ENCODE data around the gene C6orf62. TPM values are rescaled to one million over a fixed set of nuclear protein-coding genes. Genes with fewer than 3 reads are reported as not detected.
"Not testable (repeated sequence)": the region's sequence is repeated elsewhere in the genome, so short reads cannot be mapped to it uniquely, and the experiment has no call there.

C6orf62 gene
- total RNA-seq, 1 donor from 2014 or later, result 113 TPM

- DNase-seq (ENCODE audit: low spot score), result not testable (repeated sequence)
Measured at GRCh38 chr6:24668066-24668996, 50.6 kb downstream of the C6orf62 start.

DNA sequence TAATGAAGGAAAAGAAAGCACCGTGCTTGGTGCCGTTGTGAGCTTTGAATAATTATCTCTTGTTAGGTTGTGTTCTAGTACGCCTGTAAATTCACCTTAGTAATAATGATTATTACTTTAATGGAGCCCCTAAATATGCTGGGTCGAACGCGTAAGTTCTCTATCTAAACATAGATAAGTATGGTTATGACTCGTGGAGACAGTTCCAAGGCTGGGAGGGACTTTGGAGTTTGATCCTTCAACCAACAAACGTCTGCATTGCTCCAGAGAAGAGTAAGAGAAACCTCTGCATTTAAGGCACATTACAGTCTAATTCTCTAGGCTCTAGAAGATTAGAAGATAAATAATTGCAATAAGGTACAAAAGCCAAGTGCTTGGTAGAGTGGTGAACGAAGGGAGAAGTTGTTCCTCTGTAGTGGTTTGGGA lies 51.6 kb downstream of the C6orf62 start:
- DNase-seq (ENCODE audit: low spot score), result peak; percentile 37

DNA sequence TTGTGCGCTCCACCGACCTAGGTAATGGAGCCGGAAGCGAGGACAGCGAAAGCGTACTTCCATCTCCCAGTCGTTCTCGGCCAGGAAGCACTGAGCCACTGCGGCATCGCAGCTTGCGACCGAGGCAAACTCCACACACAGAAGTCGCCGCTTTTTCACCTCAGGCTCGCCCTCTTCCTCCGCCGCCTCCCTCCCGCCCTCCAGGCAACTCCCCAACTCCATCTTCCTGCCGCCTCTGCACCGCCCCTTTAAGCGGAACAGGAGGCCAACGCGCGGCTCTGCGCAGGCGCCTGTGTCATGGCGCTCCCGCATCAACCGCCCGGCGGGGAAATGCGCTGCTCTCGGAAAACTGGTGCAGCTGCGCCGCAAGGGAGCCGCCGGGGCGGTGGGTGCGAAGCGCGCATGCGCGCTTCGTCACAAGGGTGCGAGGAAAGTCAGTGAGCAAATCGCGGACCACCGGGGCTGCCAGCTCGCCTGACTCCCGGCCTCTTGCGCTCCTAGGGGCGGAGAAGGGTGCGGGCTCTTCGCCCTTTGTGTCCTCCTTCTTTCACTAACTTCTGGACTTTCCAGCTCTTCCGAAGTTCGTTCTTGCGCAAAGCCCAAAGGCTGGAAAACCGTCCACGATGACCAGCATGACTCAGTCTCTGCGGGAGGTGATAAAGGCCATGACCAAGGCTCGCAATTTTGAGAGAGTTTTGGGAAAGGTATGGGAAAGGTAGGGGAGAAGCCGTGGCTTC lies 52.1 kb downstream of the C6orf62 start, which contains the start of the genes ACOT13 and TDP2:
Gene ACOT13, plus strand, starts transcription at position 437 of the 737 bp plus-strand sequence. Its CDS starts 187 bp downstream, at position 624.
Gene TDP2, minus strand, starts transcription at position 259 of the 737 bp plus-strand sequence. Its CDS starts 37 bp downstream, at position 222.
- DNase-seq (ENCODE audit: low spot score), result peak; percentile 96

GRCh38 chr6:24666097-24666640 lies 52.8 kb downstream of the C6orf62 start:
- peak; percentile 24 for DNase-seq (ENCODE audit: low spot score)

- peak; percentile 30 for DNase-seq (ENCODE audit: low spot score)
Measured at GRCh38 chr6:24664046-24664987, 54.6 kb downstream of the C6orf62 start.

GRCh38 chr6:24663189-24663588 lies 55.8 kb downstream of the C6orf62 start:
- no peak for DNase-seq (ENCODE audit: low spot score)

DNA sequence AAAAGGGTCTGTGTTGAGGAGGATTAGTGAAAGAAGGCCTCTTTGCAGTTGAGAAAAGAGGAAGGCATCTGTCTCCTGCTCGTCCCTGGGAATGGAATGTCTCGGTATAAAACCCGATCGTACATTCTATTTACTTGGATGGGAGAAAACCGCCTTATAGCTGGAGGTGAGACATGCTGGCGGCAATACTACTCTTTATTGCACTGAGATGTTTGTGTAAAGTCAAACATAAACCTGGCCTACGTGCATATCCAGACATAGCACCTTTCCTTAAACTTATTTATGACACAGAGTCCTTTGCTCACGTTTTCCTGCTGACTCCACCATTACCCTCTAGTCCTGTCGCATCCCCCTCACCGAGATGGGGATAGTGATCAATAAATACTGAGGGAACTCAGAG lies 56.7 kb downstream of the C6orf62 start:
- DNase-seq (ENCODE audit: low spot score), result no peak

GRCh38 chr6:24661759-24662158 lies 57.2 kb downstream of the C6orf62 start:
- peak; percentile 16 for DNase-seq (ENCODE audit: low spot score)

DNA sequence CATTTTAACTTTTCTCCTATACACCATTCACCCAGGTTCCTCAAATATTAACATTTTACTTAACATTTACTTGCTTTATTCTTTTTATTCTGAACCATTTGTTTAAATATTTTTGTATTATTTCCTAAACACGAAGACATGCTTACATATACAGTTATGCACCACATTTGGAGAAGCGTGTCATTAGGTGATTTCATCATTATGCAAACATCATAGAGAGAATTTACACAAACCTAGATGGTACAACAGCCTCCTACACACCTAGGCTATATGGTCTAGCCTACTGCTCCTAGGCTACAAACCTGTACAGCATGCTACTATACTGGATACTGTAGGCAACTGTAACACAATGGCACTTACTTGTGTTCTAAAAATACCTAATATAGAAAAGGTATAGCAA lies 58.8 kb downstream of the C6orf62 start:
- DNase-seq (ENCODE audit: low spot score), result no peak

DNA sequence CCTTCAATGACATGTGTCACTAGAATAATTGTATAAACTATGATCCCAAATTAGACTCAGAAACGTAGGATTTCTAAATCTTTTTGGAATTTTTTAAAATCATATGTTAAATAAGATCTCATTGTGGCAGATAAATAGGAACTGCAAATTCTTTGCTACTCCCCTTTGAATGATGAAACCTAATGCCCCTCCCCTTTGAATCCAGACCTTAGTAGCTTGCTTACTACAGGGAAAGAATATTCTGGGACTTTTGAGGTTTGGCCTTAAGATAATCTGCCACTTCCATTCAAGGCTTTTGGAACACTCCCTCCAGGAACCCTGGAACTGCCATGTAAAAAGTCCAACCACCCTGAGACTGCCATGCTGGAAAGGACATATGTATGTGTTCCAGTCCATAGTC lies 59.4 kb downstream of the C6orf62 start:
- DNase-seq (ENCODE audit: low spot score), result no peak

DNA sequence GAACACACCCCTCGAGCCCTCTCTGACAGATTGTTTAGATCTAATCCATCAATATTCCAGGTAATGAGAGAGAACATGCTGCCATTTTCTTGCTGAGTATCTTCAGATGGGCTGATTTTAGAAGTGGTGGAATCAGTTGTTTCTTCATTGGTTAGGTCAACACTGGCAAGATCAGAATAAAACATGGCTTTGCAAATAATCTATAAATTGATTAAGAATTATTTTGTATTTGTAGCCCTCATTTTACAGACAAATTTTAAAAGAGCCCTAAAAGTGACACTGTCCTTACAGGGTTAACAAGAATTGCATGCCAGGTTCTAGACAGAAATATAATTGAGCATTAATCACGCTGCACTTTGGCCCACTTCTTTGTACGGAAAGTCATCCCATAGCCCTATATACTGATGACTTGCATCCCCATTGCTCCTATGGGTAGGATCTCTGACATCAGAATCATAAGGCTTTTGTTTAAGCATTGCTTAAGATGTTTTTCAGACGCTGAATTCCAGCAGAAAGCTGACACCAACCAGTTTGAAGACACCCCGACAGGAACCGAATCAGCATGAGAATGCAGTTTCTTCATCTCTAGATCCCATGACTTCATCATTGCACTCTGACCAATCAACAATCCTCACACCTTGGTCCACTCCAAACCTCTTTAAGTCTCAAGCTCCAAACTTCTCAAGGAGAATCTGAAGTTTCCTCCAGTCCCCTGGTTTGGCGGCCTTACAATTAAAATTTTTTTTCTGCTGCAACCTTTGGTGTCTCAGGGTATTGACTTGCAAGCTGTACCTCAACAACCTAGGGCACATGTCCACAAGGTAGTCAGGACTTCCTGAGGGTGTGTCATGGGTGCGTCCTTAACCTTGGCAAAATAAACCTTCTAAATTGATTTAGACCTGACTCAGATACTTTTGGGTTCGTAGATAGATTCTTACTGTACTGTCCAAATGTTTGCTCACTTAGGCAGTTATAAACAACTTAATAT lies 60.1 kb downstream of the C6orf62 start:
- peak; percentile 50 for DNase-seq (ENCODE audit: low spot score)

DNA sequence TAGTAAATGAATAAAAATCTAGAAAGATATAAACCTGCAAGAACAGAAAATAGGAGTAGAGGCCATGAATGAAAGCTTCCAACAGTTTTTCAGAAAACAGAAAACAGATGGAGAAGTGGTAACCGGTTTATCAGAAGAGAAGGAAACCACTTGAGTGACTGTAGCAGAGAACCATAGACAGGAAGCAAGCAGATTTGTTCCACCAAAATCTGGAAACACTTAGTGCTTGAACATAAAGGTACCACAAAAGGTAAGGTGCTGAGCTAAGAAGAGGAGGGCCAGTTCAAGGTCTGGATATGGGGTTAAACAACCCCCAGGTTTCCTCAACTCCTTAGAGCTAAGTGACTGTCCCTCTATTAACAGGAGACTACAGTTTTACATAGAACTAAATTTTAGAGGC lies 63.7 kb downstream of the C6orf62 start:
- no peak for DNase-seq (ENCODE audit: low spot score)

Other genes with a start within 250 kb of the C6orf62 start
- 2.3 TPM for gene GPLD1, start 229.6 kb downstream of the C6orf62 start, total RNA-seq
- gene ALDH5A1, start 224.2 kb downstream of the C6orf62 start, total RNA-seq, result 20.7 TPM
- gene KIAA0319, start 73.0 kb downstream of the C6orf62 start, total RNA-seq, result 1.3 TPM
- gene TDP2, start 52.3 kb downstream of the C6orf62 start, total RNA-seq, result 75.7 TPM
- gene ACOT13, start 52.1 kb downstream of the C6orf62 start, total RNA-seq, result 29.0 TPM
- gene GMNN, start 55.8 kb upstream of the C6orf62 start, total RNA-seq, result 10.8 TPM
- gene ARMH2, start 79.8 kb upstream of the C6orf62 start, total RNA-seq, result not detected
- gene RIPOR2, start 216.8 kb upstream of the C6orf62 start, total RNA-seq, result 3.2 TPM